Mammary epithelial cell (primary cell): Measurements from ENCODE around the gene FOXD4.
"Not testable (repeated sequence)": the region's sequence is repeated elsewhere in the genome, so short reads cannot be mapped to it uniquely, and the experiment has no call there.

ENCODE experiments used
- EZH2 ChIP-seq: IDR thresholded peaks from 2 replicates; pipeline ENCODE4 v1.6.1; 2012; ENCODE audit warnings: low read length, inconsistent platforms, borderline replicate concordance
- TF ChIP-seq, protein P1 (sequence below), 2 donors: IDR thresholded peaks in 1 of 2; conservative IDR thresholded peaks in 1 of 2; 2 replicates each; pipeline ENCODE4 v1.5.1; 2011 to 2012; ENCODE audit warnings: inconsistent platforms in 2 of 2, low read length in 2 of 2, mild to moderate bottlenecking in 2 of 2, control low read depth in 1 of 2, low read depth in 1 of 2; ENCODE audit not compliant: insufficient read depth in 1 of 2; ENCODE audit errors: extremely low read depth in 1 of 2

DNA sequence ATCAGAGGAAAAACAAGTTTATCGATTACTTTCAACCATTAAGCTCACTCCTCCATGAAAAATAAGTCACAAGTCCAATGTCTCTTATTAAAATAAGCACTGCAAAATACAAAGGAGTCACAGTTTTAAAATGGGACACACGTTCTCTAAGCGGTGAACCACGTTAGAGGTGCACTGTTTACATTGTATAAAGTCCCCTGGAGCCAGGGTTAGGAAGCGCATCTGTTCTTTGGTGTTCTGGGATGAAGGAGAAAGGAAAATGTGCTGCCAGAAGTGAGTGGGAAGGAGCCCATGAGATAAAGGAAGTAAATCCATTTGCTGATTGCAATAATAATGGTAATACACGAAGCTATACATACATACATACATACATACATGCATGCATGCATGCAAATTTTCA, 30.4 kb downstream of the FOXD4 start:
- TF ChIP-seq, protein P1, sequence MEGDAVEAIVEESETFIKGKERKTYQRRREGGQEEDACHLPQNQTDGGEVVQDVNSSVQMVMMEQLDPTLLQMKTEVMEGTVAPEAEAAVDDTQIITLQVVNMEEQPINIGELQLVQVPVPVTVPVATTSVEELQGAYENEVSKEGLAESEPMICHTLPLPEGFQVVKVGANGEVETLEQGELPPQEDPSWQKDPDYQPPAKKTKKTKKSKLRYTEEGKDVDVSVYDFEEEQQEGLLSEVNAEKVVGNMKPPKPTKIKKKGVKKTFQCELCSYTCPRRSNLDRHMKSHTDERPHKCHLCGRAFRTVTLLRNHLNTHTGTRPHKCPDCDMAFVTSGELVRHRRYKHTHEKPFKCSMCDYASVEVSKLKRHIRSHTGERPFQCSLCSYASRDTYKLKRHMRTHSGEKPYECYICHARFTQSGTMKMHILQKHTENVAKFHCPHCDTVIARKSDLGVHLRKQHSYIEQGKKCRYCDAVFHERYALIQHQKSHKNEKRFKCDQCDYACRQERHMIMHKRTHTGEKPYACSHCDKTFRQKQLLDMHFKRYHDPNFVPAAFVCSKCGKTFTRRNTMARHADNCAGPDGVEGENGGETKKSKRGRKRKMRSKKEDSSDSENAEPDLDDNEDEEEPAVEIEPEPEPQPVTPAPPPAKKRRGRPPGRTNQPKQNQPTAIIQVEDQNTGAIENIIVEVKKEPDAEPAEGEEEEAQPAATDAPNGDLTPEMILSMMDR (conservative IDR thresholded peaks at IDR 0.05 in 1 of 2, IDR thresholded peaks at IDR 0.05 in 1 of 2; ENCODE audit: extremely low read depth in 1 of 2, insufficient read depth in 1 of 2, low read depth in 1 of 2, low read length in 2 of 2): not testable (repeated sequence)
- TF ChIP-seq EZH2: not testable (repeated sequence)
